ENCODE measurements around the gene RGS3. TPM values are rescaled to one million over a fixed set of nuclear protein-coding genes. Genes with fewer than 3 reads are reported as not detected.
"Not testable (repeated sequence)": the region's sequence is repeated elsewhere in the genome, so short reads cannot be mapped to it uniquely, and the experiment has no call there.

RGS3 gene
- total RNA-seq, 1 donor from 2014 or later, result 158 TPM

DNA sequence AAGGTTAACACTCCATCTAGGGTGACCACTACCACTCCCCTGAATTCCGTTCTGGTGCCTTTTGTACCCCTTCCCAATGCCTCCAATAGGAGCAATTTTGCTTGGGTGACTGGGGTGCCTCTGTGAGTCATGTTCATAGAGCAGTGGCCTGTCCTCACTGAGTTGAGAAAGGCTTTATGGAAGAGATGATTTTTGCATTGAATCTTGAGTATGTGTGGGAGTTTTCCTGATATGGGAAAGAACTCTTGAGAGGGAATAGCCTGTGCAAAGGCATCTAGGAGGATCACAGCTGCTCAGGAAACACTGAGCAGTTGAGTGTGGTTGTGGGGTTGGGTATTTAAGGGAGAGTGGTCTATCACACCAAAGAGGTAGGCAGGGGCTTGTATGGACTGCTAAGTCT is 36.8 kb upstream of the RGS3 start:
- no peak for DNase-seq (ENCODE audit: low read depth)
- H3K27me3 ChIP-seq (ENCODE audit: control insufficient read depth, insufficient read depth, low read length), result no peaks in the 10 kb centered on the region

DNA sequence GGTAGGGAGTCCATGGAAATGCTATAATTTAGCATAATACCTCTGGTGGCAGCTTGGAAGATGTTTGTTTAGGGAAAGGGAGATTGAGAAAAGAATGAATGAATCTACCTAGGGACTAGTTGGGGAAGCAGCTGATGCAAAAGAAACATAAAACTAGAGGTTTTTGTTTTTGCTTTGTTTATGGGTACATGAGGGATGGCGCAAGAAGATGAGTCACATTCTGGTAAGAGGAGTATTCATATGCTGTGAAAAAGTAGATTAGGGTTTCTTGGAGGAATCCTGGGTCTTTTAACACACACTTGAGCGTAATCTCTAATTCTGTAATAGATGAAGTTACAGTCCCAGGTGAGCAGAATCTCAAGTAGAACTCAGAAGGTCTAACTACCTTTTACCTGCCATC is 35.9 kb upstream of the RGS3 start:
- no peak for TF ChIP-seq CTCF (IDR thresholded peaks at IDR 0.05; ENCODE audit: insufficient read depth, low read length, poor library complexity, severe bottlenecking)
- no peak for DNase-seq (ENCODE audit: low read depth)
- no peaks in the 10 kb centered on the region for H3K36me3 ChIP-seq (ENCODE audit: control insufficient read depth, insufficient read depth, low read length)
- H3K27me3 ChIP-seq (ENCODE audit: control insufficient read depth, insufficient read depth, low read length), result no peaks in the 10 kb centered on the region
- no peak overlapping the region for H3K4me3 ChIP-seq (ENCODE audit: low read depth, low read length)

More for the DNA sequence above, 36.8 kb upstream of the RGS3 start:
- Histone ChIP-seq H3K36me3 (ENCODE audit: control insufficient read depth, insufficient read depth, low read length) (no peaks in the 10 kb centered on the region), H3K4me3 (ENCODE audit: low read depth, low read length) (no peak overlapping the region)
- TF ChIP-seq CTCF (IDR thresholded peaks at IDR 0.05; ENCODE audit: insufficient read depth, low read length, poor library complexity, severe bottlenecking), result no peak

DNA sequence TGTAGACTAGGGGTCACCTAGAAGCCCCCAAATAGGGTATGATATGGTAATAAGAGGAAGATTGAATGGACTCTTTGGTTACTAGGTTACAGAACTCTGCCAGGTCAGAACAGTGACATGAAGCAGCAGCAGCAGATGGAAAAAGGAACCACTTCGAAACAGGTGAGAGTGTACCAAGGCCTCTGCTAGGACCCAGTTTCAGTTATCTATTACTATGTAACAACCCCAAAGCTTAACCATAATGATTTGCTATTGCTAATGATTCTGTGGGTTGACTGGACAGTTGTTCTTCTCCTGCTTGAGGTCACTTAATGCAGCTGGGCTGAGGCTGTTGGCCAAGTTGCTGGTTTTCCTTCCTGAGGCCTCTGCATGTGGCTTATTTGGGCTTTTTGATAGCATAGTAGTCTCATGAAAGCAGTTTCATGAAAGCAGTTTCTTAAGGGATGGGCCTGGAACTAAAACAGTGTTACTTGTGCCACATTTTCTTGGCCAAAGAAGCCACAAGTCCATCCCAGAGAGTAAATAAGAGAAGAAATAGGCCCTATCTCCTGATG is 35.4 kb upstream of the RGS3 start:
- no peaks in the 10 kb centered on the region for H3K27me3 ChIP-seq (ENCODE audit: control insufficient read depth, insufficient read depth, low read length)
- TF ChIP-seq CTCF (IDR thresholded peaks at IDR 0.05; ENCODE audit: insufficient read depth, low read length, poor library complexity, severe bottlenecking), result no peak
- no peak overlapping the region for H3K4me3 ChIP-seq (ENCODE audit: low read depth, low read length)
- no peaks in the 10 kb centered on the region for H3K36me3 ChIP-seq (ENCODE audit: control insufficient read depth, insufficient read depth, low read length)
- DNase-seq (ENCODE audit: low read depth), result no peak

DNA sequence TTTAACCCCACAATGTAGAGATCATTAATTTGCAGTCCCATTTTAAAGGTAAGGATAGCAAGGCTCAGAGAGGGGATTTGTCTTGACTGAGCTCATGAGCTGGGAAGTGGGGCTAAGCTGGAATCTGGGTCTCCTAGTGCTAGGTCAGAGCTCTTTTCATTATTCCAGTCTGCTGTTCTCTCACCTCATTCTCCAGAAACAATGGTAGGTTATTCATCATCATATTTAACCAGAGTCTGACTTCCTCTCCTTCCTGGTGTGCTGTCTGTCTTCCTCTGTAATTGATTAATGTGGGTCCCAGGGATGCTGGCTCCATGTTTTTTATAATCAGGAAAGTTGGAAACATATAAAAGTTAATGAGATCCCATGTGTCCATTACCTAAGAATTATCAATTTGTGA is 32.3 kb upstream of the RGS3 start:
- no peak overlapping the region for H3K4me3 ChIP-seq (ENCODE audit: low read depth, low read length)
- no peak for DNase-seq (ENCODE audit: low read depth)
- no peaks in the 10 kb centered on the region for H3K27me3 ChIP-seq (ENCODE audit: control insufficient read depth, insufficient read depth, low read length)
- no peaks in the 10 kb centered on the region for H3K36me3 ChIP-seq (ENCODE audit: control insufficient read depth, insufficient read depth, low read length)
- no peak for TF ChIP-seq CTCF (IDR thresholded peaks at IDR 0.05; ENCODE audit: insufficient read depth, low read length, poor library complexity, severe bottlenecking)

GRCh38 chr9:113436728-113437515 is 26.6 kb upstream of the RGS3 start:
- no peak for TF ChIP-seq CTCF (IDR thresholded peaks at IDR 0.05; ENCODE audit: insufficient read depth, low read length, poor library complexity, severe bottlenecking)
- Histone ChIP-seq H3K27me3 (ENCODE audit: control insufficient read depth, insufficient read depth, low read length) (no peaks in the 10 kb centered on the region), H3K4me3 (ENCODE audit: low read depth, low read length) (no peak overlapping the region), H3K36me3 (ENCODE audit: control insufficient read depth, insufficient read depth, low read length) (no peaks in the 10 kb centered on the region)
- DNase-seq (ENCODE audit: low read depth), result no peak

DNA sequence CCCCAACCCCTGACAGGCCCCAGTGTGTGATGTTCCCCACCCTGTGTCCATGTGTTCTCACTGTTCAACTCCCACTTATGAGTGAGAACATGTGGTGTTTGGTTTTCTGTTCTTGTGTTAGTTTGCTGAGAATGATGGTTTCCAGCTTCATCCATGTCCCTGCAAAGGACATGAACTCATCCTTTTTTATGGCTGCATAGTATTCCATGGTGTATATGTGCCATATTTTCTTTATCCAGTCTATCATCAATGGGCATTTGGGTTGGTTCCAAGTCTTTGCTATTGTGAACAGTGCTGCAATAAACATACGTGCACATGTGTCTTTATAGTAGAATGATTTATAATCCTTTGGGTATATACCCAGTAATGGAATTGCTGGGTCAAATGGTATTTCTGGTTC is 25.8 kb upstream of the RGS3 start:
- H3K4me3 ChIP-seq (ENCODE audit: low read depth, low read length); H3K27me3 ChIP-seq (ENCODE audit: control insufficient read depth, insufficient read depth, low read length); H3K36me3 ChIP-seq (ENCODE audit: control insufficient read depth, insufficient read depth, low read length); DNase-seq (ENCODE audit: low read depth): not testable (repeated sequence)

All from kidney epithelial cell (primary cell).